Adrenal gland (tissue), 12 donors: ENCODE measurements around the gene MAD1L1. TPM values are rescaled to one million over a fixed set of nuclear protein-coding genes. Genes with fewer than 3 reads are reported as not detected.

Experiments used
- DNase-seq, 7 donors: peaks; one replicate each; pipeline ENCODE4 v3.0.0-alpha.2; 2019 to 2020
- H3K27ac ChIP-seq, 5 donors: fragments of 200-600 bp; sonication (generic) in 4 of 5; 1 replicate in 3 of 5; 2 replicates in 2 of 5; pipeline versions ENCODE4 v1.5.1 to v1.8.0; 2016 to 2020; ENCODE audit warnings: mild to moderate bottlenecking in 1 of 5
- H3K27me3 ChIP-seq: fragments of 200-600 bp; 2 replicates; pipeline ENCODE4 v1.8.0; 2021
- H3K36me3 ChIP-seq, 2 donors: fragments of 200-600 bp; replicated peaks in 1 of 2; 1 replicate in 1 of 2; 2 replicates in 1 of 2; pipeline versions ENCODE4 v1.5.1 to v1.8.0; 2018 to 2022
- H3K4me1 ChIP-seq, 2 donors: fragments of 200-600 bp; replicated peaks in 1 of 2; 1 replicate in 1 of 2; 2 replicates in 1 of 2; pipeline versions ENCODE4 v1.5.1 to v1.8.0; 2018 to 2021
- H3K4me3 ChIP-seq, 4 donors: fragments of 200-600 bp; sonication (generic) in 3 of 4; one replicate each; pipeline ENCODE4 v1.5.1; 2016 to 2018
- H3K9me3 ChIP-seq, 3 donors: fragments of 200-600 bp; sonication (generic) in 1 of 3; replicated peaks in 1 of 3; 1 replicate in 2 of 3; 2 replicates in 1 of 3; pipeline versions ENCODE4 v1.5.1 to v1.8.0; 2016 to 2021
- CTCF ChIP-seq, 6 experiments: fragments of 450-650 bp in 4 of 6; fragments of 200-600 bp in 2 of 6; sonication (generic) in 1 of 6; IDR thresholded peaks; 1 replicate in 5 of 6; 2 replicates in 1 of 6; pipeline versions ENCODE4 v1.5.1 to v1.8.0; 2016 to 2021; ENCODE audit warnings: antibody characterized with exemption in 6 of 6, mild to moderate bottlenecking in 2 of 6, moderate library complexity in 1 of 6
- POLR2A ChIP-seq, 2 donors: fragments of 450-650 bp; IDR thresholded peaks; one replicate each; pipeline ENCODE4 v1.6.1; 2017; ENCODE audit warnings: antibody characterized with exemption in 2 of 2, mild to moderate bottlenecking in 2 of 2, moderate library complexity in 1 of 2
- WGBS, 4 donors: extraction: QIAGEN DNeasy Blood & Tissue Kit in 2 of 4; methylation state at CpG; one replicate each; pipeline versions ENCODE4 v1.1.5 to v1.1.7; 2013 to 2017; 5-methylcytosine and 5-hydroxymethylcytosine counted together
- intact Hi-C, 2 donors: fragments of 100-400 bp; cut with DNase I; formaldehyde crosslinking; loops; one replicate each; pipeline versions ENCODE4 v1.14.1 to v1.15.0; 2022 to 2023
- polyA plus RNA-seq, 3 donors: library from polyadenylated mRNA; stranded (reverse); fragments of 200-250 nt in 2 of 3; fragments of 350-450 nt in 1 of 3; fragmentation: Illumina TruSeq in 1 of 3; extraction: RNeasy Lipid Tissue Mini Kit (QIAGEN cat#74804) in 1 of 3; gene quantifications; one replicate each; pipeline ENCODE4 v1.2.3, GENCODE V29; 2013 to 2014
- total RNA-seq, 9 donors: library from RNA; depleted of rRNA in 4 of 9; stranded (reverse); fragments of >200 nt in 4 of 9; fragments of 120-200 nt in 1 of 9; fragmentation: NEBNext Ultra II Directional in 1 of 9; extraction: Animal tissue kit (Norgen Biotek cat#: 25700) in 1 of 9; gene quantifications; one replicate each; pipeline versions ENCODE4 v1.1.0 to v1.2.4, GENCODE V29; 2013 to 2023
- donor health status: healthy with polysubstance abuse.
- donor health status: Bipolar disorder and iron deficiency.
- donor health status: DM: yes; HTN: yes; CAD: no.
- donor health status: DM: no; HTN: no; CAD: no.
- donor health status: DM: no; HTN: no; CAD: no.
- donor health status: DM: yes; HTN: yes; CAD: no.

MAD1L1 gene
- total and polyA plus RNA-seq, 12 donors, result 6.7 to 87.7 (median 28.9) TPM

- H3K27me3 ChIP-seq, result no peaks in the 10 kb centered on the region
- H3K36me3 ChIP-seq, result no peaks in the 10 kb centered on the region
- H3K9me3 ChIP-seq, result no peaks in the 10 kb centered on the region
- no peak for DNase-seq
- intact Hi-C loops, result loop anchor here in 1 of 2 donors (10.0 kb wide), 1 partner anchor 223 kb away; no protein-coding TSS in a partner anchor
- TF ChIP-seq CTCF (IDR thresholded peaks at IDR 0.05), result no peak
- TF ChIP-seq POLR2A (IDR thresholded peaks at IDR 0.05), result no peak
- H3K27ac ChIP-seq, result no peak overlapping the region
- WGBS, 4 donors, result 89 to 93% (median 91%) methylated on average over 6 to 11 of the region's 11 CpGs
- H3K4me3 ChIP-seq, result no peak overlapping the region
- peaks cover 0 to 9% of the 10 kb centered on the region in 2 donors for H3K4me1 ChIP-seq
Observed at GRCh38 chr7:2097492-2097891, 135.3 kb downstream of the MAD1L1 start.

DNA sequence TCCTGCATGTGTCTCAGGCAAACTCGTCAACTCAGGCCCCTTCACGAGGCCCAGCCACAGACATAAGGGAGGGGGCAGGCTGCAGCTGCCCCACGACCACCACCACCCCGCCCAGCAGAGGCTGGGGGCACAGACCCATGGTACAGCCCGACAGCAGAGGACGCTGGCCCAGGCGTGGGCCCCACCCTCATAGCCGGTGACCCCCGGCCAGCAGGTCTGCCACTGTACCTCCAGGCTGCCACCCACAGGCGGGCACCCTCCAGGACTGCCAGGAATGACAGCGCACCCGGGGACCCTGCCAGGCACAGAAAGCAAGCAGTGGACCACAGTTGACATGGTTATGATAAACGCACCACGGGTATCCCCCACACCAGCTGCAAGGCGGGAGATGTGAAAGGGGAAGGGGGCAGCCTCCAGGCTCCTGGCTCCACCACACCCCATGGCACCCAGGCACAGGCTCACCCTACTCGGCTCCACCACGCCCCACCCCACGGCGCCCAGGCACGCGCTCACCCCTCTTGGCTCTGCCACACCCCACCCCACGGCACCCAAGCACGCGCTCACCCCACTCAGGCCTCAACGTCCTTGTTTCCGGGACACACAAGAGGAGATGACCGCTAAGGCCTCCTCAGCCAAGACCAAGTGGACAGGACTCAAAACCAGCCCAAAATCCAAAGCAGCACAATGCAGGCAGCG, 135.9 kb downstream of the MAD1L1 start:
- 82 to 99% (median 89%) methylated on average over 12 to 28 of the region's 28 CpGs for WGBS, 4 donors

DNA sequence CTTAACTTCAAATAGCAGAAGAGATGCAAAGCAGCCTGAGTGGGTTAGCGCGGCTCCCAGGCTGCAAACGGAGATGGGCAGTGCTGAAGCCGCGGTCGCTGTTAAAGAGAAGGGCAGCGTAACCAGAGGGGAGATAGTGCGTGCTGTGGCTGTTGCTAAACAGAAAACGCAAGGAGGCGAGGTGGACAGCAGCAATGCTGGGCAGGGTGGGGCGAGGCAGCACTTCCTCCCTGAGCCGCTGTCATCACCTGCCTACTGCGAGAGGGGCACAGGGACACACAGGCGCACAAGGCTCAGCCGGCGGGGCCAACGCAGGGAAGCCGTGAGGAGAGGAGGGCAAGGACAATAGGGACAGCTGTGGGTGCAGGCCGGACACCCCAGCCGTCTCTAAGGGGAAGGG, 137.3 kb downstream of the MAD1L1 start:
- no peak for DNase-seq
- Histone ChIP-seq H3K4me1 (peaks cover 0 to 9% of the 10 kb centered on the region in 2 donors), H3K27ac (no peak overlapping the region), H3K27me3 (no peaks in the 10 kb centered on the region), H3K9me3 (no peaks in the 10 kb centered on the region), H3K4me3 (no peak overlapping the region), H3K36me3 (no peaks in the 10 kb centered on the region)
- WGBS, 4 donors, result 90 to 96% (median 93%) methylated on average over 18 to 20 of the region's 20 CpGs
- no peak for TF ChIP-seq CTCF (IDR thresholded peaks at IDR 0.05)
- no peak for TF ChIP-seq POLR2A (IDR thresholded peaks at IDR 0.05)
- intact Hi-C loops, result loop anchor here in 1 of 2 donors (10.0 kb wide), 1 partner anchor 221 kb away; no protein-coding TSS in a partner anchor

More for the DNA sequence above, 135.9 kb downstream of the MAD1L1 start:
- intact Hi-C loops, result loop anchor here in 1 of 2 donors (10.0 kb wide), 1 partner anchor 222 kb away; no protein-coding TSS in a partner anchor
- DNase-seq, result peak in 1 of 7 donors; percentile 34
- no peak overlapping the region for H3K27ac ChIP-seq
- no peak for TF ChIP-seq CTCF (IDR thresholded peaks at IDR 0.05)
- H3K36me3 ChIP-seq, result no peaks in the 10 kb centered on the region
- H3K9me3 ChIP-seq, result no peaks in the 10 kb centered on the region
- H3K4me1 ChIP-seq, result peaks cover 0 to 9% of the 10 kb centered on the region in 2 donors
- no peaks in the 10 kb centered on the region for H3K27me3 ChIP-seq
- H3K4me3 ChIP-seq, result no peak overlapping the region

- no peak for TF ChIP-seq CTCF (IDR thresholded peaks at IDR 0.05)
- no peak for TF ChIP-seq POLR2A (IDR thresholded peaks at IDR 0.05)
- WGBS, 4 donors, result 88 to 92% (median 92%) methylated on average over 13 of the region's 13 CpGs
- Histone ChIP-seq H3K9me3 (no peaks in the 10 kb centered on the region), H3K4me3 (no peak overlapping the region), H3K27ac (no peak overlapping the region), H3K27me3 (no peaks in the 10 kb centered on the region), H3K4me1 (peaks cover 0 to under 1% of the 10 kb centered on the region in 2 donors), H3K36me3 (no peaks in the 10 kb centered on the region)
- intact Hi-C loops, result loop anchor here in 1 of 2 donors (10.0 kb wide), 1 partner anchor 220 kb away; no protein-coding TSS in a partner anchor
- DNase-seq, result no peak
Observed at GRCh38 chr7:2094454-2095045, 138.2 kb downstream of the MAD1L1 start.
